HCT116 (cell line): ENCODE data around the gene GRM8. TPM values are rescaled to one million over a fixed set of nuclear protein-coding genes. Genes with fewer than 3 reads are reported as not detected.
A peak's percentile ranks its signal among the peaks of the same experiment; 100 is the strongest.

Experiments
- ATAC-seq: fragments of 200-7000 bp; cut with Tn5 transposase; 2 replicates; pipeline ENCODE4 v1.9.1; 2020; ENCODE audit warnings: mild to moderate bottlenecking, moderate library complexity
- BruUV-seq: library from RNA; stranded (reverse); fragments of 400-500 nt; replicated peaks from 2 replicates; lab custom pipeline; 2021; lab: Mats Ljungman, UMichigan
- CTCF ChIA-PET: fragments of 300-600 bp; sonication (Branson Sonifier 250); formaldehyde crosslinking; loops from one replicate; lab custom pipeline; 2021; ENCODE audit warnings: antibody characterized with exemption; lab: Charles Lee
- POLR2A ChIA-PET: fragments of 300-600, 350-600 bp; sonication (Branson Sonifier 250); formaldehyde crosslinking; loops from one replicate; lab custom pipeline; 2021; ENCODE audit warnings: antibody characterized with exemption; lab: Charles Lee
- RAD21 ChIA-PET, 2 experiments: fragments of 300-600 bp; sonication (Branson Sonifier 250); formaldehyde crosslinking; loops; one replicate each; lab custom pipeline; 2023; ENCODE audit warnings: low total read pairs in 2 of 2; ENCODE audit not compliant: uncharacterized antibody in 2 of 2, unreplicated experiment in 2 of 2, low non-redundant PET in 1 of 2; lab: Charles Lee
- DNase-seq: peaks from one replicate; pipeline ENCODE4 v3.0.0-alpha.2; 2010; ENCODE audit warnings: low read depth, low spot score
- H2AFZ ChIP-seq: fragments of 200-600 bp; shearing (Covaris generic), sonication (generic); 2 replicates; pipeline ENCODE4 v1.6.1; 2017; ENCODE audit warnings: low read depth, mixed run types, mixed read lengths, antibody characterized with exemption, low read length; ENCODE audit not compliant: poor library complexity, severe bottlenecking
- H3K27ac ChIP-seq: 2 replicates; pipeline ENCODE4 v1.5.1; 2012; ENCODE audit warnings: low read depth, low read length
- H3K27me3 ChIP-seq: fragments of 200-600 bp; sonication (generic); 2 replicates; pipeline ENCODE4 v1.6.1; 2016; ENCODE audit warnings: mixed run types, low read length, mixed read lengths; ENCODE audit not compliant: insufficient read depth
- H3K36me3 ChIP-seq, 2 experiments: fragments of 200-500 bp in 1 of 2; fragments of 200-600 bp in 1 of 2; sonication (Bioruptor generic) in 1 of 2; sonication (generic) in 1 of 2; 2 replicates each; pipeline versions ENCODE4 v1.5.1 to v1.6.1; 2014 to 2016; ENCODE audit warnings: low read length in 2 of 2, inconsistent platforms in 1 of 2, mixed read lengths in 1 of 2, mixed run types in 1 of 2; ENCODE audit not compliant: insufficient read depth in 2 of 2, control insufficient read depth in 1 of 2
- H3K4me1 ChIP-seq, 2 experiments: fragments of 200-600 bp in 1 of 2; sonication (generic) in 1 of 2; 2 replicates each; pipeline versions ENCODE4 v1.5.1 to v1.6.1; 2012 to 2017; ENCODE audit warnings: low read length in 2 of 2, inconsistent platforms in 1 of 2, mild to moderate bottlenecking in 1 of 2, mixed read lengths in 1 of 2, mixed run types in 1 of 2, moderate library complexity in 1 of 2; ENCODE audit not compliant: insufficient read depth in 2 of 2, control insufficient read depth in 1 of 2
- H3K4me2 ChIP-seq: fragments of 200-600 bp; sonication (generic); 2 replicates; pipeline ENCODE4 v1.6.1; 2017; ENCODE audit warnings: mixed run types, low read length, mixed read lengths
- H3K4me3 ChIP-seq, 2 experiments: fragments of 200-600 bp in 1 of 2; sonication (generic) in 1 of 2; replicated peaks in 1 of 2; 2 replicates each; pipeline ENCODE4 v1.5.1; 2011 to 2016; ENCODE audit warnings: low read length in 2 of 2, control low read depth in 1 of 2, low read depth in 1 of 2, mild to moderate bottlenecking in 1 of 2, mixed read lengths in 1 of 2, mixed run types in 1 of 2
- H3K79me2 ChIP-seq: fragments of 200-600 bp; sonication (generic); 2 replicates; pipeline ENCODE4 v1.6.1; 2017; ENCODE audit warnings: mild to moderate bottlenecking, mixed run types, low read length, moderate library complexity, mixed read lengths; ENCODE audit not compliant: insufficient read depth
- H3K9ac ChIP-seq: fragments of 200-600 bp; sonication (generic); 2 replicates; pipeline ENCODE4 v1.6.1; 2016; ENCODE audit warnings: low read length, mixed read lengths
- H3K9me2 ChIP-seq: fragments of 200-600 bp; sonication (generic), shearing (Covaris generic); 2 replicates; pipeline ENCODE4 v1.6.1; 2017; ENCODE audit warnings: mixed run types, mild to moderate bottlenecking, moderate library complexity; ENCODE audit not compliant: insufficient read depth
- H3K9me3 ChIP-seq, 2 experiments: fragments of 200-500 bp in 1 of 2; fragments of 200-600 bp in 1 of 2; sonication (Bioruptor generic) in 1 of 2; sonication (generic) in 1 of 2; 2 replicates each; pipeline ENCODE4 v1.6.1; 2014 to 2017; ENCODE audit warnings: low read length in 2 of 2, mixed read lengths in 2 of 2, inconsistent platforms in 1 of 2, low read depth in 1 of 2, mild to moderate bottlenecking in 1 of 2, mixed run types in 1 of 2, moderate library complexity in 1 of 2; ENCODE audit not compliant: control insufficient read depth in 1 of 2, insufficient read depth in 1 of 2
- H4K20me1 ChIP-seq: fragments of 200-600 bp; sonication (generic), shearing (Covaris generic); 2 replicates; pipeline ENCODE4 v1.6.1; 2017; ENCODE audit warnings: mixed run types, mild to moderate bottlenecking, moderate library complexity; ENCODE audit not compliant: insufficient read depth
- CBX3 ChIP-seq: IDR thresholded peaks from 2 replicates; pipeline ENCODE4 v1.6.1; 2012; ENCODE audit warnings: low read depth
- CTCF ChIP-seq, 3 experiments: fragments of 200-600 bp in 1 of 3; sonication (generic) in 1 of 3; IDR thresholded peaks in 2 of 3; conservative IDR thresholded peaks in 1 of 3; 2 replicates each; pipeline ENCODE4 v1.5.1; 2012 to 2017; ENCODE audit warnings: low read depth in 2 of 3, low read length in 2 of 3, antibody characterized with exemption in 1 of 3, borderline replicate concordance in 1 of 3, control low read depth in 1 of 3, mild to moderate bottlenecking in 1 of 3, mixed read lengths in 1 of 3, mixed run types in 1 of 3, moderate library complexity in 1 of 3; ENCODE audit not compliant: insufficient read depth in 1 of 3
- EZH2 ChIP-seq: fragments of 200-600 bp; sonication (generic); IDR thresholded peaks from 2 replicates; pipeline ENCODE4 v1.6.1; 2017; ENCODE audit warnings: antibody characterized with exemption, mixed run types
- EZH2phosphoT487 ChIP-seq: fragments of 200-600 bp; IDR thresholded peaks from 2 replicates; pipeline ENCODE4 v1.6.1; 2018; ENCODE audit warnings: antibody characterized with exemption, borderline replicate concordance
- FOSL1 ChIP-seq: IDR thresholded peaks from 2 replicates; pipeline ENCODE4 v1.6.1; 2012; ENCODE audit warnings: low read depth
- POLR2A ChIP-seq: IDR thresholded peaks from 2 replicates; pipeline ENCODE4 v1.7.0; 2011; ENCODE audit warnings: borderline replicate concordance; ENCODE audit not compliant: insufficient read depth, insufficient read length; ENCODE audit errors: extremely low read depth
- RAD21 ChIP-seq: IDR thresholded peaks from 2 replicates; pipeline ENCODE4 v1.6.1; 2012; ENCODE audit warnings: low read depth, mild to moderate bottlenecking
- SIN3A ChIP-seq: IDR thresholded peaks from 2 replicates; pipeline ENCODE4 v1.6.1; 2012; ENCODE audit warnings: low read depth
- ZBTB33 ChIP-seq: IDR thresholded peaks from 2 replicates; pipeline ENCODE4 v1.6.1; 2011; ENCODE audit warnings: mild to moderate bottlenecking, low read length, moderate library complexity; ENCODE audit not compliant: insufficient replicate concordance; ENCODE audit errors: extremely low read depth
- ZFX ChIP-seq: fragments of 450-650 bp; IDR thresholded peaks from 2 replicates; pipeline ENCODE4 v1.6.1; 2017
- intact Hi-C: fragments of 100-400 bp; cut with micrococcal nuclease; formaldehyde crosslinking; loops from 2 replicates; pipeline ENCODE4 v1.10.0; 2022
- total RNA-seq: library from RNA; stranded (reverse); gene quantifications from one replicate; pipeline ENCODE4 v1.2.1, GENCODE V29; 2021; ENCODE audit not compliant: unreplicated experiment

Gene GRM8
- total RNA-seq, 1 experiment from 2014 or later: 0.05 TPM

GRCh38 chr7:127066974-127067373 is 185.8 kb downstream of the GRM8 start (continued):
- peak; percentile 13 to 32 (median 32); a peak in 4 of 6 replicates for TF ChIP-seq CTCF (IDR thresholded peaks at IDR 0.05 in 2 of 3, conservative IDR thresholded peaks at IDR 0.05 in 1 of 3; ENCODE audit: borderline replicate concordance in 1 of 3, insufficient read depth in 1 of 3, low read depth in 2 of 3, low read length in 2 of 3)

- Histone ChIP-seq H3K9me2 (no peaks in the 10 kb centered on the region), H3K4me2 (no peak overlapping the region), H3K9ac (no peak overlapping the region), H3K79me2 (no peaks in the 10 kb centered on the region), H2AFZ (no peak overlapping the region), H3K36me3 (no peaks in the 10 kb centered on the region), H3K27ac (no peak overlapping the region), H3K9me3 (no peaks in the 10 kb centered on the region), H3K4me3 (no peak overlapping the region), H4K20me1 (no peaks in the 10 kb centered on the region), H3K4me1 (no peaks in the 10 kb centered on the region), H3K27me3 (peaks cover 3% of the 10 kb centered on the region; the same call in 1 of the 2 replicates)
- TF ChIP-seq RAD21: no peak
- no peak for TF ChIP-seq POLR2A
- no peak for TF ChIP-seq EZH2
- TF ChIP-seq SIN3A: no peak
- ChIA-PET CTCF (no interaction called here), RAD21 (no interaction called here), POLR2A (no interaction called here)
- BruUV-seq: no TSS peak
- no peak for ATAC-seq
- intact Hi-C loops: no loop called here
- DNase-seq: no peak
Measured at GRCh38 chr7:127059475-127059874, 193.3 kb downstream of the GRM8 start.

- BruUV-seq: no TSS peak
Measured at GRCh38 chr7:127057918-127058317, 194.8 kb downstream of the GRM8 start.

More at GRCh38 chr7:127057918-127058317, 194.8 kb downstream of the GRM8 start:
- Histone ChIP-seq H2AFZ (no peak overlapping the region), H3K4me1 (no peaks in the 10 kb centered on the region), H3K9me3 (no peaks in the 10 kb centered on the region), H4K20me1 (no peaks in the 10 kb centered on the region), H3K79me2 (no peaks in the 10 kb centered on the region), H3K4me2 (no peak overlapping the region), H3K4me3 (no peak overlapping the region), H3K27ac (no peak overlapping the region), H3K9ac (no peak overlapping the region), H3K9me2 (no peaks in the 10 kb centered on the region), H3K36me3 (no peaks in the 10 kb centered on the region), H3K27me3 (peaks cover 3% of the 10 kb centered on the region; the same call in 1 of the 2 replicates)
- TF ChIP-seq ZBTB33 (no peak), EZH2phosphoT487 (no peak), ZFX (no peak), CBX3 (no peak), CTCF (IDR thresholded peaks at IDR 0.05 in 2 of 3, conservative IDR thresholded peaks at IDR 0.05 in 1 of 3; ENCODE audit: borderline replicate concordance in 1 of 3, insufficient read depth in 1 of 3, low read depth in 2 of 3, low read length in 2 of 3) (no peak), FOSL1 (no peak)
- ChIA-PET RAD21 (no interaction called here), CTCF (no interaction called here), POLR2A (no interaction called here)
- intact Hi-C loops: no loop called here
- ATAC-seq: no peak
- no peak for DNase-seq
